Measurements from ENCODE around the gene OXCT2. TPM values are rescaled to one million over a fixed set of nuclear protein-coding genes. Genes with fewer than 3 reads are reported as not detected.
"Not testable (repeated sequence)": the region's sequence is repeated elsewhere in the genome, so short reads cannot be mapped to it uniquely, and the experiment has no call there.

Gene OXCT2
- total and polyA plus RNA-seq, 7 donors, result 0.03 to 0.48 (median 0.23) TPM; not detected in 2

DNA sequence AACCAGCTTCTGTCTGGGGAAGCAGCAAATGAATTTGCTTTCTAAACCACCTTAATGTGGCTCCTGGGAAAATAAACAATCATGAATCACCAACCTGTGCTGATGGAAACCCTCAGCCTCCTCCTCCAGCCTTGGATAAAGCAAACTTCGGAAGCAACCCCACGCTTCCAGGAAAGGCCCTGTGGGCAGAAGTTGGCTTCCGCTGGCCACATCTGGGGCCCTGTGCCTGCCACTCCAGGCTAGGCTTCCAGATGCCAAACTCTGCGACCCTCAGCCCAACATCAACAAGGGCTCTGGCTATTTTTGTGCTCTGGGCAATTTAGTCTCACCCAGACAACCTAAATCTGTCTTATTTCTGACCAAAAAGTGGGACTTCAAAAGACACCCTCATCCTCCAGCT, 6.2 kb upstream of the OXCT2 start:
- Histone ChIP-seq H3K27ac (no peak overlapping the region), H3K27me3 (ENCODE audit: insufficient read depth in 3 of 3, low read length in 2 of 3) (no peaks in the 10 kb centered on the region), H3K4me1 (no peaks in the 10 kb centered on the region), H3K4me3 (no peak overlapping the region), H3K36me3 (ENCODE audit: insufficient read depth in 1 of 2, low read depth in 1 of 2) (no peaks in the 10 kb centered on the region), H3K9me3 (no peaks in the 10 kb centered on the region)
- TF ChIP-seq, protein P1, sequence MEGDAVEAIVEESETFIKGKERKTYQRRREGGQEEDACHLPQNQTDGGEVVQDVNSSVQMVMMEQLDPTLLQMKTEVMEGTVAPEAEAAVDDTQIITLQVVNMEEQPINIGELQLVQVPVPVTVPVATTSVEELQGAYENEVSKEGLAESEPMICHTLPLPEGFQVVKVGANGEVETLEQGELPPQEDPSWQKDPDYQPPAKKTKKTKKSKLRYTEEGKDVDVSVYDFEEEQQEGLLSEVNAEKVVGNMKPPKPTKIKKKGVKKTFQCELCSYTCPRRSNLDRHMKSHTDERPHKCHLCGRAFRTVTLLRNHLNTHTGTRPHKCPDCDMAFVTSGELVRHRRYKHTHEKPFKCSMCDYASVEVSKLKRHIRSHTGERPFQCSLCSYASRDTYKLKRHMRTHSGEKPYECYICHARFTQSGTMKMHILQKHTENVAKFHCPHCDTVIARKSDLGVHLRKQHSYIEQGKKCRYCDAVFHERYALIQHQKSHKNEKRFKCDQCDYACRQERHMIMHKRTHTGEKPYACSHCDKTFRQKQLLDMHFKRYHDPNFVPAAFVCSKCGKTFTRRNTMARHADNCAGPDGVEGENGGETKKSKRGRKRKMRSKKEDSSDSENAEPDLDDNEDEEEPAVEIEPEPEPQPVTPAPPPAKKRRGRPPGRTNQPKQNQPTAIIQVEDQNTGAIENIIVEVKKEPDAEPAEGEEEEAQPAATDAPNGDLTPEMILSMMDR (IDR thresholded peaks at IDR 0.05), result no peak
- intact Hi-C loops (cut with DNase I), result no loop called here
- no peak for DNase-seq
- 71 to 82% (median 79%) methylated on average over 4 of the region's 4 CpGs for WGBS, 3 donors
- ATAC-seq, result no peak

DNA sequence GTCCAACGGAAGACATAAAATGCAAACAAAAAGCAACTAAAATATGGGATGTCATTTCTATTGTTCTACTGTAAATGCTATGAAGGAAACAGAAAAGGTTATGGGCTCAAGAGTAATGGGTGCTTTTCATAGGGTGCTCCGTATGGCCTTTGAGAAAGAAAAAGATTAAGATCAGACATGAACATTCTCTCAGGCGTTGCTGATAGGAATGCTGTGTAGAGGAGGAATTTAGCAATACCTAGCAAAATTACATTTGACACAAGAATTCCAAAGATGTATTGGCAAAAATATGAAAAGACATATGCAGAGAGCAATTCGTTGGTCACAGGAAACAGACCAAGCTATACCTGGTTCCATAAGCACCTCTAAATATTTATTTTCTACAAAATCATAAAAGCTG, 5.7 kb upstream of the OXCT2 start:
- intact Hi-C loops (cut with DNase I), result no loop called here
- no peaks in the 10 kb centered on the region for H3K27me3 ChIP-seq (ENCODE audit: insufficient read depth in 3 of 3, low read length in 2 of 3)
- TF ChIP-seq, protein P1 (IDR thresholded peaks at IDR 0.05), result no peak
- no peaks in the 10 kb centered on the region for H3K9me3 ChIP-seq
- no peak overlapping the region for H3K27ac ChIP-seq
- ATAC-seq, result no peak
- DNase-seq, result no peak
- no peak overlapping the region for H3K4me3 ChIP-seq
- H3K36me3 ChIP-seq (ENCODE audit: insufficient read depth in 1 of 2, low read depth in 1 of 2), result no peaks in the 10 kb centered on the region
- 82 to 84% (median 83%) methylated on average over 4 of the region's 4 CpGs for WGBS, 3 donors
- H3K4me1 ChIP-seq, result no peaks in the 10 kb centered on the region

DNA sequence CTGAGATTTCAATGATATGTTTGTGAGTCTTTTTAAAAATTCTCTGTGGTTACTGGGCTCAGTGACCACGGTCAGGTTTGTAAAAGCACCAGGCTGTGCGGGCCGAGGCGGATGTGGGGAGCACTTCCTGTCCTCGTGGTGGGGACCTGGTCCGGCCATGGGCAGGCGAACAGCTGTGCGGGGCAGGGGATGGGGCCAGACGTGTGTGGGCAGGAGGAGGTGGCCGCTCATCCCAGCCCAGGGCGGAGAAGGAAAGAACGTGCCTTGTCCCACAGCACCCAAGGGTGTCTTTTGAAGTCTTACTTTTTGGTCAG, 5.2 kb upstream of the OXCT2 start:
- Histone ChIP-seq H3K4me3 (no peak overlapping the region), H3K36me3 (ENCODE audit: insufficient read depth in 1 of 2, low read depth in 1 of 2) (no peaks in the 10 kb centered on the region), H3K4me1 (no peaks in the 10 kb centered on the region), H3K9me3 (no peaks in the 10 kb centered on the region), H3K27me3 (ENCODE audit: insufficient read depth in 3 of 3, low read length in 2 of 3) (no peaks in the 10 kb centered on the region), H3K27ac (no peak overlapping the region)
- 61 to 70% (median 65%) methylated on average over 12 of the region's 12 CpGs for WGBS, 3 donors
- DNase-seq (no peak), ATAC-seq (no peak)
- TF ChIP-seq, protein P1 (IDR thresholded peaks at IDR 0.05), result no peak
- intact Hi-C loops (cut with DNase I), result no loop called here

DNA sequence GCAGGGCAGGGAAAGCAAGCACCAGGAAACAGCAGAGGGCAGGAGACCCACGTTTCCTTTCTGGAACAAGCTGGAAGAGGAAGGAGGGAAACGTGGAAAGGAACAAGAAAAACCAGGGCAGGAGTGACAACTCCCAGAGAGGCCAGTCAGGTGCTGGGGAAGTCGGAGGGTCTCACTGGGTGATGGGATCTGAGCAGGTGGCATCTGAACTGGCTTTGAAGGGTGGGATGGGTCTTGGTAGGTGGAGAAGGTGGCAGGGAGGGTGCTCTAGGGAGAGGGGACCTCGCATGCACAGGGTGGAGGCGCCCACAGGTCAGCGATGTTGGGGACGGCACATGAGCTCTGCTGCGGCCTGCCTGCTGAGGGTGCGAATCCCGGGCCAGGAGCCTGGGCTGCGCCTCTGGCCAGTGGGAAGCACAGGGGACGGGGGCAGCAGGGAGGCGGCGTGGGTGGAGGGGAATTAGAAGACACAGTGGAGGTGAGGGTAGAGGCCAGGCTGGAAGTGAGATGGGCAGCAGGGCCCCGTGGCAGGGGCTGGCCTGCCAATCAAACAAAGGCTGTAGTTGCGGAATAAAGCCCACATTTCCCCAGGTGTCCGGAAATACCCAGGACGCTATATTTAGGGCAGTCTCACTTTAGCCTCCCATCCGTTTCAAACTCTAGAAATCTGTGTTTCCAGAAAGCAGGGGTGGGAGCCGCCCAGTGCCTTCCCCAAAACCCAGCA, 4.7 kb upstream of the OXCT2 start:
- intact Hi-C loops (cut with DNase I); H3K27ac ChIP-seq; H3K36me3 ChIP-seq (ENCODE audit: insufficient read depth in 1 of 2, low read depth in 1 of 2); H3K27me3 ChIP-seq (ENCODE audit: insufficient read depth in 3 of 3, low read length in 2 of 3); DNase-seq; H3K4me1 ChIP-seq; H3K9me3 ChIP-seq; H3K4me3 ChIP-seq; ATAC-seq: not testable (repeated sequence)
- 82 to 91% (median 83%) methylated on average over 13 to 15 of the region's 20 CpGs for WGBS, 3 donors

DNA sequence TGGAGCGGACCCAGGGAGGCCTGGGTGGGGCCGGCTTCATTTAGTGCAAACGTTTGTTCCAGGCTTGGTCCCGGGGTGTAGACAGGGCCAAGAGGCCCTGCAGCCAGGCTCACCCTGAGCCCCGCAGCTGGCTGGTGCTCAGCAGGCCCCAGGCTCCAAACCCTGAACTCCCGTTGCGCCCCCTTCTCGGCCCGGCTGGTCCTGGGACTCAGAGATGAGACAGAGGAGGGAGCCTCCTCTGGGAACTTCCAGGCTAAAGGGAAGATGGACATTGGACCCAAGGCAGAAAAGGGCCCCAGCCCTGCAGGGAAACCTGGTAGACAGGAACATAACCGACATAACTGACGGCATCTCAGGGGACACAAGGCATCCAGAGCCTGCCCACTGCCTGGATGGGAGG, 4.0 kb upstream of the OXCT2 start:
- intact Hi-C loops (cut with DNase I); H3K9me3 ChIP-seq; H3K4me3 ChIP-seq; DNase-seq; H3K27ac ChIP-seq; H3K36me3 ChIP-seq (ENCODE audit: insufficient read depth in 1 of 2, low read depth in 1 of 2); H3K4me1 ChIP-seq; ATAC-seq; H3K27me3 ChIP-seq (ENCODE audit: insufficient read depth in 3 of 3, low read length in 2 of 3): not testable (repeated sequence)
- 78 to 80% (median 79%) methylated on average over 11 of the region's 11 CpGs for WGBS, 3 donors

- H3K36me3 ChIP-seq (ENCODE audit: insufficient read depth in 1 of 2, low read depth in 1 of 2); H3K9me3 ChIP-seq; H3K27me3 ChIP-seq (ENCODE audit: insufficient read depth in 3 of 3, low read length in 2 of 3); H3K4me1 ChIP-seq; ATAC-seq; H3K4me3 ChIP-seq; DNase-seq; intact Hi-C loops (cut with DNase I); H3K27ac ChIP-seq: not testable (repeated sequence)
- 35 to 49% methylated on average over 3 of the region's 23 CpGs; no CpG with 5 or more reads in 1 of the 3 donors for WGBS, 3 donors
These were observed 2.3 kb upstream of the OXCT2 start for GRCh38 chr1:39773369-39773979.

DNA sequence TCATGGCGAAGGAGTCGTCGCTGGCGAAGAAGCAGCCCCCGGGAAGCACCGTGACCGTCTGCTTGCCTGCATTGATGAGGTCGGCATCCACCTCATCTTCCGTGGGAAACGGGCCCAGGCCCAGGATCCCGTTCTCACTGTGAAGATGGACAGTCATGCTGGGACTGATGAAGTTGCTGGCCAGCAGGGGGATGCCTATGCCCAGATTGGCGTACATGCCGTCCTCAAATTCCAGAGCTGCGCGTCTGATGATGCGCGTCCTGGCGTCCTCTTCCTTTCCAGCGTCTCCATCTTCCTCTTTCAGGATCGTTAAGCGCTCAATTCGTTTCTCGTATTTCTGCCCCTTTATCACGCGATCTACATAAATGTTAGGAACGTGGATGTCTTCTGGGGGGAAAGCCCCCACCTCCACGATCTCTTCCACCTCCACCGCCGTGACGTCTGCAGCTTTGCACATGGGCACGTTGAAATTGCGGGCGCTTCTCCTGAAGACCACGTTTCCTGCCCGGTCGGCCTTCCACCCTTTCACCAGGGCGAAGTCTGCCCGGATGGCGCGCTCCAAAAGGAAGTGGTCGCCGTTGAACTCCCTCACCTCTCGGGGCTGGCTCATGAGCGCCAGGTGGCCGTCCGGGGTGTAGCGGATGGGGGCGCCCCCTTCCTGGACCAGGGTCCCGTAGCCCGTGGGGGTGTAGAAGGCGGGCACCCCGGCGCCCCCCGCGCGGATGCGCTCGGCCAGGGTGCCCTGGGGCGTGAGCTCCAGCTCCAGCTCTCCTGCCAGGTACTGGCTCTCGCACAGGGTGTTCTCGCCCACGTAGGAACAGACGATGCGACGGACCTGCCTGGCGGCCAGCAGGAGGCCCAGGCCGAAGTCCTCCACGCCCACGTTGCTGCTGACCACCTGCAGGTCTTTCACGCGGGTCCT, 787 bp downstream of the OXCT2 start:
- H3K9me3 ChIP-seq; H3K36me3 ChIP-seq (ENCODE audit: insufficient read depth in 1 of 2, low read depth in 1 of 2); H3K27ac ChIP-seq; intact Hi-C loops (cut with DNase I); DNase-seq; H3K4me1 ChIP-seq; H3K27me3 ChIP-seq (ENCODE audit: insufficient read depth in 3 of 3, low read length in 2 of 3); H3K4me3 ChIP-seq: not testable (repeated sequence)
- WGBS, 3 donors, result 30 to 35% (median 34%) methylated on average over 11 to 21 of the region's 71 CpGs
- ATAC-seq, result peak; percentile 2 to 57 (median 48)

GRCh38 chr1:39769502-39769901, 1.6 kb downstream of the OXCT2 start:
- H3K27me3 ChIP-seq (ENCODE audit: insufficient read depth in 3 of 3, low read length in 2 of 3); H3K9me3 ChIP-seq; intact Hi-C loops (cut with DNase I); H3K27ac ChIP-seq; ATAC-seq; DNase-seq; H3K4me1 ChIP-seq; H3K4me3 ChIP-seq; H3K36me3 ChIP-seq (ENCODE audit: insufficient read depth in 1 of 2, low read depth in 1 of 2): not testable (repeated sequence)
- WGBS, 3 donors, result 76 to 87% (median 83%) methylated on average over 14 to 18 of the region's 19 CpGs
